IMR-90 (cell line): ENCODE measurements around the gene GBE1. TPM values are rescaled to one million over a fixed set of nuclear protein-coding genes. Genes with fewer than 3 reads are reported as not detected.

Experiments used
- ATAC-seq: fragments of 200-7000 bp; cut with Tn5 transposase; 2 replicates; pipeline ENCODE4 v1.9.1; 2020; ENCODE audit warnings: low read depth, mild to moderate bottlenecking, moderate library complexity
- BruUV-seq: library from RNA; stranded (reverse); fragments of 400-500 nt; replicated peaks from 2 replicates; lab custom pipeline; 2021; lab: Mats Ljungman, UMichigan
- CTCF ChIA-PET: fragments of 300-600 bp; formaldehyde crosslinking; extraction: SDS; loops from one replicate; lab custom pipeline; 2021; ENCODE audit warnings: antibody characterized with exemption; lab: Yijun Ruan, JAX
- POLR2A ChIA-PET: fragments of 300-600 bp; sonication (Branson Sonifier 250); formaldehyde crosslinking; loops from one replicate; lab custom pipeline; 2022; ENCODE audit warnings: antibody characterized with exemption; ENCODE audit not compliant: unreplicated experiment; lab: Charles Lee
- DNase-seq: peaks from one replicate; pipeline ENCODE4 v3.0.0; 2013
- H2AFZ ChIP-seq: replicated peaks from 2 replicates; pipeline ENCODE3; 2013; ENCODE audit warnings: low read length, mild to moderate bottlenecking; ENCODE audit not compliant: poor library complexity
- H2AK5ac ChIP-seq: 2 replicates; pipeline ENCODE4 v1.6.1; 2013; ENCODE audit warnings: low read depth, low read length, inconsistent platforms
- H2AK9ac ChIP-seq: replicated peaks from 2 replicates; pipeline ENCODE3; 2013; ENCODE audit warnings: mild to moderate bottlenecking, low read depth, low read length, moderate library complexity; ENCODE audit not compliant: poor library complexity
- H2BK120ac ChIP-seq: 2 replicates; pipeline ENCODE4 v1.6.1; 2013; ENCODE audit warnings: low read depth, low read length, inconsistent platforms
- H2BK15ac ChIP-seq: 3 replicates; pipeline ENCODE4 v1.6.1; 2013; ENCODE audit warnings: low read depth, low read length, inconsistent platforms
- H2BK20ac ChIP-seq: 2 replicates; pipeline ENCODE4 v1.6.1; 2013; ENCODE audit warnings: low read depth, mild to moderate bottlenecking, inconsistent platforms, low read length, moderate library complexity
- H2BK5ac ChIP-seq: 2 replicates; pipeline ENCODE4 v1.6.1; 2013; ENCODE audit warnings: mild to moderate bottlenecking, low read depth, low read length, inconsistent platforms; ENCODE audit not compliant: poor library complexity, severe bottlenecking
- H3K14ac ChIP-seq: replicated peaks from 2 replicates; pipeline ENCODE4 v1.6.1; 2013; ENCODE audit warnings: low read depth, low read length, inconsistent platforms
- H3K18ac ChIP-seq: 2 replicates; pipeline ENCODE4 v1.6.1; 2013; ENCODE audit warnings: low read depth, low read length, control low read depth
- H3K23ac ChIP-seq: 2 replicates; pipeline ENCODE4 v1.6.1; 2013; ENCODE audit warnings: low read depth, low read length, inconsistent platforms
- H3K27ac ChIP-seq: 2 replicates; pipeline ENCODE4 v1.5.1; 2013; ENCODE audit warnings: mild to moderate bottlenecking, control low read depth, low read length; ENCODE audit not compliant: insufficient read depth
- H3K27me3 ChIP-seq: 2 replicates; pipeline ENCODE4 v1.6.1; 2013; ENCODE audit warnings: low read length; ENCODE audit not compliant: control insufficient read depth, insufficient read depth
- H3K36me3 ChIP-seq: 2 replicates; pipeline ENCODE4 v1.6.1; 2013; ENCODE audit warnings: low read length, mixed read lengths; ENCODE audit not compliant: control insufficient read depth, insufficient read depth
- H3K4ac ChIP-seq: 2 replicates; pipeline ENCODE4 v1.6.1; 2013; ENCODE audit warnings: low read depth, low read length, inconsistent platforms
- H3K4me1 ChIP-seq: 2 replicates; pipeline ENCODE4 v1.6.1; 2013; ENCODE audit warnings: low read length, mixed read lengths; ENCODE audit not compliant: control insufficient read depth, insufficient read depth
- H3K4me2 ChIP-seq: 2 replicates; pipeline ENCODE4 v1.6.1; 2013; ENCODE audit warnings: low read depth, mild to moderate bottlenecking, control low read depth, low read length, moderate library complexity
- H3K4me3 ChIP-seq: 2 replicates; pipeline ENCODE4 v1.5.1; 2013; ENCODE audit warnings: low read depth, mild to moderate bottlenecking, control low read depth, low read length, moderate library complexity; ENCODE audit not compliant: insufficient read depth
- H3K56ac ChIP-seq: 2 replicates; pipeline ENCODE4 v1.6.1; 2013; ENCODE audit warnings: low read length, inconsistent platforms; ENCODE audit not compliant: insufficient read depth; ENCODE audit errors: extremely low read depth
- H3K79me1 ChIP-seq, 2 experiments: 2 replicates each; pipeline ENCODE4 v1.6.1; 2013; ENCODE audit warnings: low read length in 2 of 2, inconsistent platforms in 1 of 2, low read depth in 1 of 2
- H3K9ac ChIP-seq: 2 replicates; pipeline ENCODE4 v1.6.1; 2013; ENCODE audit warnings: low read depth, low read length, control low read depth
- H3K9me1 ChIP-seq: 2 replicates; pipeline ENCODE4 v1.6.1; 2013; ENCODE audit warnings: low read length, inconsistent platforms; ENCODE audit not compliant: insufficient read depth
- H3K9me3 ChIP-seq: 2 replicates; pipeline ENCODE4 v1.6.1; 2013; ENCODE audit warnings: low read length; ENCODE audit not compliant: control insufficient read depth, insufficient read depth
- H4K20me1 ChIP-seq: 2 replicates; pipeline ENCODE4 v1.6.1; 2013; ENCODE audit warnings: low read length, inconsistent platforms; ENCODE audit not compliant: insufficient read depth
- H4K5ac ChIP-seq: 2 replicates; pipeline ENCODE4 v1.6.1; 2013; ENCODE audit warnings: mild to moderate bottlenecking, low read depth, low read length, control low read depth
- H4K8ac ChIP-seq, 2 experiments: 2 replicates each; pipeline ENCODE4 v1.6.1; 2013; ENCODE audit warnings: low read depth in 2 of 2, low read length in 2 of 2, control low read depth in 1 of 2, inconsistent platforms in 1 of 2
- H4K91ac ChIP-seq: 2 replicates; pipeline ENCODE4 v1.6.1; 2013; ENCODE audit warnings: low read depth, low read length, inconsistent platforms; ENCODE audit not compliant: insufficient read depth
- BHLHE40 ChIP-seq: fragments of 150-350 bp; IDR thresholded peaks from 2 replicates; pipeline ENCODE4 v1.6.1; 2016; ENCODE audit warnings: mild to moderate bottlenecking, low read depth, low read length
- CEBPB ChIP-seq: IDR thresholded peaks from 2 replicates; pipeline ENCODE4 v1.6.1; 2012; ENCODE audit warnings: low read depth, low read length, improper control_type of control experiment
- CHD1 ChIP-seq: IDR thresholded peaks from 2 replicates; pipeline ENCODE4 v1.6.1; 2012; ENCODE audit warnings: low read depth, low read length, improper control_type of control experiment
- CTCF ChIP-seq: conservative IDR thresholded peaks from 2 replicates; pipeline ENCODE4 v1.5.1; 2012; ENCODE audit warnings: mild to moderate bottlenecking, low read depth, low read length, improper control_type of control experiment
- ELK1 ChIP-seq: fragments of 150-350 bp; IDR thresholded peaks from 2 replicates; pipeline ENCODE4 v1.6.1; 2016; ENCODE audit warnings: low read depth, mild to moderate bottlenecking, low read length, moderate library complexity, borderline replicate concordance
- FOS ChIP-seq: fragments of 150-350 bp; IDR thresholded peaks from 2 replicates; pipeline ENCODE4 v1.6.1; 2016; ENCODE audit warnings: low read depth, low read length
- MAFK ChIP-seq: IDR thresholded peaks from 2 replicates; pipeline ENCODE4 v1.6.1; 2012; ENCODE audit warnings: low read depth, low read length, improper control_type of control experiment
- MAZ ChIP-seq: IDR thresholded peaks from 2 replicates; pipeline ENCODE4 v1.6.1; 2012; ENCODE audit warnings: low read depth, mild to moderate bottlenecking, low read length, improper control_type of control experiment, moderate library complexity, borderline replicate concordance
- MXI1 ChIP-seq: IDR thresholded peaks from 2 replicates; pipeline ENCODE4 v1.6.1; 2012; ENCODE audit warnings: low read depth, mild to moderate bottlenecking, low read length, moderate library complexity, borderline replicate concordance
- NFE2L2 ChIP-seq: fragments of 150-350 bp; IDR thresholded peaks from 2 replicates; pipeline ENCODE4 v1.6.1; 2016; ENCODE audit warnings: low read depth, mild to moderate bottlenecking, low read length
- POLR2A ChIP-seq: IDR thresholded peaks from 2 replicates; pipeline ENCODE4 v1.6.1; 2012; ENCODE audit warnings: mild to moderate bottlenecking, low read depth, low read length
- RAD21 ChIP-seq: IDR thresholded peaks from 2 replicates; pipeline ENCODE4 v1.6.1; 2012; ENCODE audit warnings: low read length, improper control_type of control experiment
- RCOR1 ChIP-seq: IDR thresholded peaks from 2 replicates; pipeline ENCODE4 v1.6.1; 2012; ENCODE audit warnings: mild to moderate bottlenecking, low read length, improper control_type of control experiment; ENCODE audit not compliant: insufficient replicate concordance
- RFX5 ChIP-seq: IDR thresholded peaks from 2 replicates; pipeline ENCODE4 v1.8.0; 2012; ENCODE audit warnings: low read depth, mild to moderate bottlenecking, low read length, moderate library complexity
- SMC3 ChIP-seq: fragments of 150-350 bp; IDR thresholded peaks from 2 replicates; pipeline ENCODE4 v1.6.1; 2016; ENCODE audit warnings: low read depth, mild to moderate bottlenecking, antibody characterized with exemption, low read length, moderate library complexity
- USF2 ChIP-seq: fragments of 150-350 bp; IDR thresholded peaks from 2 replicates; pipeline ENCODE4 v1.6.1; 2017; ENCODE audit warnings: mild to moderate bottlenecking, antibody characterized with exemption, low read length, low read depth
- dilution Hi-C: fragments of 300-500 bp; cut with HindIII; formaldehyde crosslinking; loops from one replicate; pipeline ENCODE4 v1.14.3; 2018; ENCODE audit warnings: low sequenced_read_pairs; ENCODE audit not compliant: unreplicated experiment
- in situ Hi-C: fragments of 300-500 bp; cut with MboI; formaldehyde crosslinking; loops from 3 replicates; pipeline ENCODE4 v1.14.3; 2019; ENCODE audit warnings: low sequenced_read_pairs, inconsistent platforms, mixed read lengths
- intact Hi-C: fragments of 100-400 bp; cut with micrococcal nuclease; formaldehyde crosslinking; loops from 2 replicates; pipeline ENCODE4 v1.10.0; 2022
- polyA plus RNA-seq, 3 experiments: library from polyadenylated mRNA; depleted of rRNA; stranded (reverse); fragments of >200 nt; gene quantifications; 2 replicates each; pipeline ENCODE4 v1.2.3, GENCODE V29; 2012; ENCODE audit warnings: low replicate concordance in 1 of 3
- total RNA-seq: library from RNA; depleted of rRNA; stranded (reverse); fragments of >200 nt; gene quantifications from 2 replicates; pipeline ENCODE4 v1.2.3, GENCODE V29; 2012

The GBE1 gene
- total and polyA plus RNA-seq, 2 of the 4 experiments (the other 2 are of a cell fraction): 36.7 to 90.3 TPM

GRCh38 chr3:81452418-81452817 lies 309.0 kb downstream of the GBE1 start:
- Histone ChIP-seq H3K9me3 (no peaks in the 10 kb centered on the region), H3K27ac (no peak overlapping the region), H2BK15ac (no peak overlapping the region), H3K4me3 (no peak overlapping the region), H3K56ac (no peak overlapping the region), H2BK20ac (no peak overlapping the region), H2BK5ac (no peak overlapping the region), H3K36me3 (no peaks in the 10 kb centered on the region), H2BK120ac (no peak overlapping the region), H2AK9ac (no peak overlapping the region), H3K9ac (no peak overlapping the region), H4K5ac (no peak overlapping the region), H3K27me3 (no peaks in the 10 kb centered on the region), H3K4me1 (no peaks in the 10 kb centered on the region), H4K91ac (no peak overlapping the region), H2AFZ (no peak overlapping the region), H3K4ac (no peak overlapping the region), H3K14ac (no peak overlapping the region), H3K23ac (no peak overlapping the region), H4K8ac (no peak overlapping the region), H3K79me1 (no peaks in the 10 kb centered on the region), H2AK5ac (no peak overlapping the region), H4K20me1 (no peaks in the 10 kb centered on the region), H3K18ac (no peak overlapping the region), H3K4me2 (no peak overlapping the region), H3K9me1 (no peaks in the 10 kb centered on the region)
- dilution Hi-C loops: no loop called here
- ChIA-PET CTCF (no interaction called here), POLR2A (no interaction called here)
- ATAC-seq (no peak), DNase-seq (no peak)
- no TSS peak for BruUV-seq
- in situ Hi-C loops: no loop called here
- intact Hi-C loops: loop anchor here (1.0 kb wide), 1 partner anchor 12 kb away; no protein-coding TSS in a partner anchor
- TF ChIP-seq POLR2A (no peak), CEBPB (no peak), MAFK (no peak), CTCF (no peak), ELK1 (no peak), RAD21 (no peak), RFX5 (no peak), SMC3 (no peak), NFE2L2 (no peak), MAZ (no peak), FOS (no peak), MXI1 (no peak), BHLHE40 (no peak), RCOR1 (no peak), USF2 (no peak), CHD1 (no peak)
